ENCODE results near the gene MCIDAS. TPM values are rescaled to one million over a fixed set of nuclear protein-coding genes. Genes with fewer than 3 reads are reported as not detected.

Gene MCIDAS
- total and polyA plus RNA-seq, 2 of the 13 experiments (the other 11 are each of a cell fraction or from before 2014, with no cell fraction given): not detected

DNA sequence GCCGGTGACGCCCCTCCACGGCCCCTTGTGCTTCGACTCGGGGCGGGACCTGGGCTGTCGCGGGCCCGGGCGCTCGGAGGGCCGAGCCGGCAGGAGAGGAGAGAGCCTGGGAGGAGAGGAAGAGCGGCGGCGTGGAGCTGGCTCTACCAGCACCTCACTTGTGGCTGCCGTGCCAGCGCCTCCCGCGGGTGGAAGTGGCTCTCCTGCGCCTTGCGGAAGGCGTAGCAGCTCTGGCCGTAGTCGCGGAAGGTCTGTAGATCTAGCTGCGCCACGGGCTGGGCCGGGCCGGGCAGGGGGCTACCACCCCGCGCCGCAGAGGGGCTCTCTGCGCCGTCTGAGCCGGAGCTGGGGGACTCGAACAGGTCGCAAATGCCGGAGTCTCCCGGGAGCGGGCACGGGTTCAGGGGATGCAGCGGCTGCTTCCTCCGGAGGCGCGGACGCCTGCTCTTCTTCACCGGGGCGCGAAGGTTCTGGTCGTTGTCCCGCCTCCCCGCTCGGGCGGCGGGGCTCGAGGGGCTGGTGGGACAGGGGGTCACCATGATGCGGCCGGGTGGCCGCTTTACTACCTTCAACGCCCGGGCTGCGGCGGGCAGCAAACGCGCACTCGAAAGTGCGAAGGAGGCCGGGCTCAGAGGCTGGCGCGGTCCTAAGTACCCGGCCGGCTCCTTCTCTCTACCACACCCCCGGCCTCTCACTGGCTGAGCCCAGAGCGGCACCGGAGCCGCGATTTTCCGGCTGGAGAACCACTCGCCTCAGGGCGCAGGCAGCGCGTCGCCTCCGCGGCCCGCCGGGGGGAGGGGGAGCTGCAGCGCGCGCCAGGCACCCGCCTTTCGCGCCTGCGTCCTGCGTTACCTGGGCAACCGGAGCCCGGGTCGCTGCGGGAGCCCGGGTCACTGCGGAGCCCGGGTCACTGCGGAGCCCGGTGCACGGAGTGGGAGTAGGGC lies 6.1 kb upstream of the MCIDAS start, which contains the start of gene CCNO (continued):
- TF ChIP-seq RFX1 (IDR thresholded peaks at IDR 0.05): peak; percentile 65
- TF ChIP-seq, protein P1, sequence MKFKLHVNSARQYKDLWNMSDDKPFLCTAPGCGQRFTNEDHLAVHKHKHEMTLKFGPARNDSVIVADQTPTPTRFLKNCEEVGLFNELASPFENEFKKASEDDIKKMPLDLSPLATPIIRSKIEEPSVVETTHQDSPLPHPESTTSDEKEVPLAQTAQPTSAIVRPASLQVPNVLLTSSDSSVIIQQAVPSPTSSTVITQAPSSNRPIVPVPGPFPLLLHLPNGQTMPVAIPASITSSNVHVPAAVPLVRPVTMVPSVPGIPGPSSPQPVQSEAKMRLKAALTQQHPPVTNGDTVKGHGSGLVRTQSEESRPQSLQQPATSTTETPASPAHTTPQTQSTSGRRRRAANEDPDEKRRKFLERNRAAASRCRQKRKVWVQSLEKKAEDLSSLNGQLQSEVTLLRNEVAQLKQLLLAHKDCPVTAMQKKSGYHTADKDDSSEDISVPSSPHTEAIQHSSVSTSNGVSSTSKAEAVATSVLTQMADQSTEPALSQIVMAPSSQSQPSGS (CRISPR knock-in tag; IDR thresholded peaks at IDR 0.05): no peak
- TF ChIP-seq ETV6 (CRISPR knock-in tag; conservative IDR thresholded peaks at IDR 0.05): no peak
- TF ChIP-seq NFYC (CRISPR knock-in tag; IDR thresholded peaks at IDR 0.05): no peak
- TF ChIP-seq SP140L (CRISPR knock-in tag; IDR thresholded peaks at IDR 0.05; ENCODE audit: borderline replicate concordance): no peak
- peak; percentile 78 for TF ChIP-seq HNRNPLL (IDR thresholded peaks at IDR 0.05; ENCODE audit: low read depth, low read length, poor library complexity, severe bottlenecking)
- TF ChIP-seq, protein P2, sequence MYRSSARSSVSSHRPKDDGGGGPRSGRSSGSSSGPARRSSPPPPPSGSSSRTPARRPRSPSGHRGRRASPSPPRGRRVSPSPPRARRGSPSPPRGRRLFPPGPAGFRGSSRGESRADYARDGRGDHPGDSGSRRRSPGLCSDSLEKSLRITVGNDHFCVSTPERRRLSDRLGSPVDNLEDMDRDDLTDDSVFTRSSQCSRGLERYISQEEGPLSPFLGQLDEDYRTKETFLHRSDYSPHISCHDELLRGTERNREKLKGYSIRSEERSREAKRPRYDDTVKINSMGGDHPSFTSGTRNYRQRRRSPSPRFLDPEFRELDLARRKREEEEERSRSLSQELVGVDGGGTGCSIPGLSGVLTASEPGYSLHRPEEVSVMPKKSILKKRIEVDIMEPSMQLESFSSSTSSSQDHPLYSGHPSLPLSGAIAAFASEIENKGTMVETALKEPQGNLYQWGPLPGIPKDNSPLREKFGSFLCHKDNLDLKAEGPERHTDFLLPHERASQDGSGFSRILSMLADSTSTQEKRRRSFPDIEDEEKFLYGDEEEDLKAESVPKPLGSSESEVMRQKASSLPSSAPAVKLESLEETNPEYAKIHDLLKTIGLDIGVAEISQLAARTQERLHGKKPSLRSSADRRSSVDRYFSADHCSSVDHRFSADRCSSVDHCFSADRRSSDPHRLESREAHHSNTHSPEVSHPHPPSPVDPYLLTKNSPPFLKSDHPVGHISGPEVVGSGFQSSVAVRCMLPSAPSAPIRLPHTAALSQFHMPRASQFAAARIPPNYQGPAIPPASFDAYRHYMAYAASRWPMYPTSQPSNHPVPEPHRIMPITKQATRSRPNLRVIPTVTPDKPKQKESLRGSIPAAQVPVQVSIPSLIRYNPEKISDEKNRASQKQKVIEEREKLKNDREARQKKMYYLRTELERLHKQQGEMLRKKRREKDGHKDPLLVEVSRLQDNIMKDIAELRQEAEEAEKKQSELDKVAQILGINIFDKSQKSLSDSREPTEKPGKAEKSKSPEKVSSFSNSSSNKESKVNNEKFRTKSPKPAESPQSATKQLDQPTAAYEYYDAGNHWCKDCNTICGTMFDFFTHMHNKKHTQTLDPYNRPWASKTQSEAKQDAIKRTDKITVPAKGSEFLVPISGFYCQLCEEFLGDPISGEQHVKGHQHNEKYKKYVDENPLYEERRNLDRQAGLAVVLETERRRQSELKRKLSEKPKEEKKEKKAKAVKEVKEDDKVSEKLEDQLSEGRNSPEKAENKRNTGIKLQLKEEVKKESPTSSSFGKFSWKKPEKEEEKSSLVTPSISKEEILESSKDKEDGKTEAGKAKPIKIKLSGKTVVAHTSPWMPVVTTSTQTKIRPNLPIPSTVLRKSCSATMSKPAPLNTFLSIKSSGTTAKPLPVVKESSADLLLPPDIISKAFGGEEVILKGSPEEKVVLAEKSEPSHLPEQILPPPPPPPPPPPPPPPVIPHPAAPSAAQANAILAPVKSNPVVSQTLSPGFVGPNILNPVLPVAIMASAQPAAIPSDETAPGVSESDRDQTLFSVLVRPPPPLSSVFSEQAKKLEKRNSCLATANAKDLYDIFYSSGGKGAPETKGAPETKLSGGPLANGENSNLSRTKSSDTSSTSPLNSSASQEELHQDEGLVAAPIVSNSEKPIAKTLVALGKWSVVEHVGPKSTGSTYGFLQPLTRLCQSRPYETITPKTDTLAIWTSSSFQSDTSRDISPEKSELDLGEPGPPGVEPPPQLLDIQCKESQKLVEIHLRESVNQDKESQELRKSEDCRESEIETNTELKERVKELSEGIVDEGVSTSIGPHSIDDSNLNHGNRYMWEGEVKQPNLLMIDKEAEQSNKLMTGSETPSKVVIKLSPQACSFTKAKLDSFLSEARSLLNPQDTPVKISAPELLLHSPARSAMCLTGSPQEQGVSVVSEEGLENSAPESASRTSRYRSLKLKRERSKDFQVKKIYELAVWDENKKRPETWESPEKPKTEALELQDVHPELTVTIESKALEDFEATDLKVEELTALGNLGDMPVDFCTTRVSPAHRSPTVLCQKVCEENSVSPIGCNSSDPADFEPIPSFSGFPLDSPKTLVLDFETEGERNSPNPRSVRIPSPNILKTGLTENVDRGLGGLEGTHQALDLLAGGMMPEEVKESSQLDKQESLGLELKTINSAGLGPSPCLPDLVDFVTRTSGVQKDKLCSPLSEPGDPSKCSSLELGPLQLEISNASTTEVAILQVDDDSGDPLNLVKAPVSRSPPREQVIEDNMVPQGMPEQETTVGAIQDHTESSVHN (CRISPR knock-in tag; IDR thresholded peaks at IDR 0.05): no peak
- TF ChIP-seq MED13 (CRISPR knock-in tag; IDR thresholded peaks at IDR 0.05): no peak
- TF ChIP-seq IKZF1 (IDR thresholded peaks at IDR 0.05): no peak
- TF ChIP-seq MBD4 (IDR thresholded peaks at IDR 0.05; ENCODE audit: borderline replicate concordance, low read length): no peak
- TF ChIP-seq RARA (CRISPR knock-in tag; IDR thresholded peaks at IDR 0.05): no peak
- no peak for TF ChIP-seq SP4 (CRISPR knock-in tag; IDR thresholded peaks at IDR 0.05)
- TF ChIP-seq DNMT3B (CRISPR knock-in tag; conservative IDR thresholded peaks at IDR 0.05): no peak
- TF ChIP-seq, protein P3, sequence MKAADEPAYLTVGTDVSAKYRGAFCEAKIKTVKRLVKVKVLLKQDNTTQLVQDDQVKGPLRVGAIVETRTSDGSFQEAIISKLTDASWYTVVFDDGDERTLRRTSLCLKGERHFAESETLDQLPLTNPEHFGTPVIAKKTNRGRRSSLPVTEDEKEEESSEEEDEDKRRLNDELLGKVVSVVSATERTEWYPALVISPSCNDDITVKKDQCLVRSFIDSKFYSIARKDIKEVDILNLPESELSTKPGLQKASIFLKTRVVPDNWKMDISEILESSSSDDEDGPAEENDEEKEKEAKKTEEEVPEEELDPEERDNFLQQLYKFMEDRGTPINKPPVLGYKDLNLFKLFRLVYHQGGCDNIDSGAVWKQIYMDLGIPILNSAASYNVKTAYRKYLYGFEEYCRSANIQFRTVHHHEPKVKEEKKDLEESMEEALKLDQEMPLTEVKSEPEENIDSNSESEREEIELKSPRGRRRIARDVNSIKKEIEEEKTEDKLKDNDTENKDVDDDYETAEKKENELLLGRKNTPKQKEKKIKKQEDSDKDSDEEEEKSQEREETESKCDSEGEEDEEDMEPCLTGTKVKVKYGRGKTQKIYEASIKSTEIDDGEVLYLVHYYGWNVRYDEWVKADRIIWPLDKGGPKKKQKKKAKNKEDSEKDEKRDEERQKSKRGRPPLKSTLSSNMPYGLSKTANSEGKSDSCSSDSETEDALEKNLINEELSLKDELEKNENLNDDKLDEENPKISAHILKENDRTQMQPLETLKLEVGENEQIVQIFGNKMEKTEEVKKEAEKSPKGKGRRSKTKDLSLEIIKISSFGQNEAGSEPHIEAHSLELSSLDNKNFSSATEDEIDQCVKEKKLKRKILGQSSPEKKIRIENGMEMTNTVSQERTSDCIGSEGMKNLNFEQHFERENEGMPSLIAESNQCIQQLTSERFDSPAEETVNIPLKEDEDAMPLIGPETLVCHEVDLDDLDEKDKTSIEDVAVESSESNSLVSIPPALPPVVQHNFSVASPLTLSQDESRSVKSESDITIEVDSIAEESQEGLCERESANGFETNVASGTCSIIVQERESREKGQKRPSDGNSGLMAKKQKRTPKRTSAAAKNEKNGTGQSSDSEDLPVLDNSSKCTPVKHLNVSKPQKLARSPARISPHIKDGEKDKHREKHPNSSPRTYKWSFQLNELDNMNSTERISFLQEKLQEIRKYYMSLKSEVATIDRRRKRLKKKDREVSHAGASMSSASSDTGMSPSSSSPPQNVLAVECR (CRISPR knock-in tag; IDR thresholded peaks at IDR 0.05; ENCODE audit: borderline replicate concordance): peak; percentile 68
- TF ChIP-seq ZFAT (CRISPR knock-in tag; conservative IDR thresholded peaks at IDR 0.05): no peak
